CD4-positive, alpha-beta T cell treated with Interleukin-1 beta for 1 hour (primary cell): ENCODE results near the gene ACOT4.
"Not testable (repeated sequence)": the region's sequence is repeated elsewhere in the genome, so short reads cannot be mapped to it uniquely, and the experiment has no call there.

Experiments used
- DNase-seq, 2 donors: peaks; one replicate each; pipeline ENCODE4 v3.0.0-alpha.2; 2020 to 2022

ACOT4 gene

DNA sequence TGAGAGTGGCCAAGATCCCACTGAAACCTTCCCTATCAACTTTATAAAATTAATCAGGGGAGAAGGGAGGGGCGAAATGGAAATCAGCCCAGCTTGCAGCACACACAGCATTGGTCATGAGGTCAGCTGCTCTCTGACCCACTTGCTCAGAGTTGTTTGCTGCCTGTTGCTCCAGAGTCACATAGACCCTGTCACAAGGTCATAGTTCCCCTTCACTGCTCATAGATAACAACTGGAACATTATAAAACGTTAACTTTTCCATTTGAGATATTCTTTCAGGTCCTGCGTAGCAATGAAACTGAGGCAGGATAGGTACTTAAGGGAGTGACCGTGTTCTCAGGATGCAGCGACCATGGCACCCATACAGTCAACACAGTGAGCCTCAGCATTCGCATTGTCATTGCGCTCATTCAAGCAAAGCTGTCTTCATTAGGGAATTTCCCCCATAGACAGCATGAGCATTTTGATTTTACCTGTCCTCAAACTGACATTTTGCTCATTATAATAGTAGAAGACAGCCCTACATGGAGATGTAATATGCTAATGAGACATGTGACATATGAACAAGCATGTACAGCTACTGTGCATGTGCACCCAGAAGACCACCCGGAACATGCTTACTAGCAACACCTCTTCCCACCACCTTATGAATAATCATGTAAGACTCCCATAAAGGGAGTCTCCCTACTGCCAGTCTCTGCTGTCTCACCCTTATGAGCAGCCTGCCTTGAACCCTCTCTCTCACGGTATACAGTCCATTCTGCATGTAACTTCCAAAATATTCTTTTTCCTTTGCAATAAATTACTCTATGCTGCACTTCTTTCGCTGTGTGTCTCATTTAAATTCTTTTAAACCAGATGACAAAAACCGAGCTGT, 9.3 kb upstream of the ACOT4 start:
- not testable (repeated sequence) for DNase-seq

DNA sequence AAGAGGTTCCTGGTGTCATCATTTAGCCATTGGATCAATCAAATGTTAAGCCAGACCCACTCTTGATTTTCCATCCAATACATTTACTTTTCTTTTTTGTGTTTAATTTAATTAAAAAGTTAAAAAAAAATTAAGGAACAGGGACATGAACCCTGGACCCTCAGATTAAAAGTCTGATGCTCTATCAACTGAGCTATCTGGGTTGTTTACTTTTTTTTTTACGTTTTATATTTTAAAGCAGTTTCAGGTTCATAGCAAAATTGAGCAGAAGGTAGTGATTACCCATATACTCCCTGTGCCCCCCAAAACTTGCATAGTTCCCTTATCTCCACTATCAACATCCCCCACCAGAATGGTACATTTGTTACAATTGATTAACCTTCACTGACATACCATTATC, 3.0 kb upstream of the ACOT4 start:
- no peak for DNase-seq

DNA sequence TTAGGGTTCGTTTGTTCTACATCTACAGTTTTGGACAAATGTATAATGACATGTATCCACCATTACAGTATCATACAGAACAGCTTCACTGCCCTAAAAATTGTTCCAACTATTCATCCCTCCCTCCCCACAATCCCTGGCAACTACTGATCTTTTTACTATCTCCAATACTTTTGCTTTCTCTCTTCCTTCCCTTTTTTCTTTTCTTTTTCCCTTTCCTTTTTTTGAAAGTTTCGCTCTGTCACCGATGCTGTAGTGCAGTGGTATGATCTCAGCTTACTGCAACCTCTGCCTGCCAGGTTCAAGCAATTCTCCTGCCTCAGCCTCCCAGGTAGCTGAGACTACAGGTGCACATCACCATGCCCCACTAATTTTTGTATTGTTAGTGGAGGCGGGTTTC, 2.6 kb upstream of the ACOT4 start:
- no peak for DNase-seq

DNA sequence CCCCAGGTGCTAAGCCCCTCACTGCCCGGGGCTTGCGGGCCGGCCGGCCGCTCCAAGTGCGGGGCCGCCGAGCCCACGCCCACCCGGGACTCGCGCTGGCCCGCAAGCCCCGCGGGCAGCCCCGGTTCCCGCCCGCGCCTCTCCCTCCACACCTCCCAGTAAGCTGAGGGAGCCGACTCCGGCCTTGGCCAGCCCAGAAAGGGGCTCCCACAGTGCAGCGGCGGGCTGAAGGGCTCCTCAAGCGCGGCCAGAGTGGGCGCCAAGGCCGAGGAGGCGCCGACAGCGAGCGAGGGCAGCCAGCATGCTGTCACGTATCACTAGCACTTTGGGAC, 1.0 kb upstream of the ACOT4 start:
- not testable (repeated sequence) for DNase-seq

DNA sequence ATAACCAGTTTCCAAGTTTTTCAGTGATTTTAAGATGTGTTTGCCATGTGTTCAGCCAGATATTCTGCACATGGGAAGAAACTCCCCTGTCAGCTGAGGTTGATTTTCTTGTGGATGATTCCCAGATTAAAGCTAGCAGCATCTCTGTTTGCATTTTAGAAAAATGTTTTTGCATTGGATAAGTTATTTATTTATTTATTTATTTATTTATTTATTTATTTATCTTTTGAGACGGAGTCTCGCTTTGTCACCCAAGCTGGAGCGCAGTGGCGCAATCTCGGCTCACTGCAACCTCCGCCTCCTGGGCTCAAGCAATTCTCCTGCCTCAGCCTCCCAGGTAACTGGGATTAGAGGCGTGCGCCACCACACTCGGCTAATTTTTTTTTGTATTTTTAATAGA, 2.8 kb downstream of the ACOT4 start:
- no peak for DNase-seq

DNA sequence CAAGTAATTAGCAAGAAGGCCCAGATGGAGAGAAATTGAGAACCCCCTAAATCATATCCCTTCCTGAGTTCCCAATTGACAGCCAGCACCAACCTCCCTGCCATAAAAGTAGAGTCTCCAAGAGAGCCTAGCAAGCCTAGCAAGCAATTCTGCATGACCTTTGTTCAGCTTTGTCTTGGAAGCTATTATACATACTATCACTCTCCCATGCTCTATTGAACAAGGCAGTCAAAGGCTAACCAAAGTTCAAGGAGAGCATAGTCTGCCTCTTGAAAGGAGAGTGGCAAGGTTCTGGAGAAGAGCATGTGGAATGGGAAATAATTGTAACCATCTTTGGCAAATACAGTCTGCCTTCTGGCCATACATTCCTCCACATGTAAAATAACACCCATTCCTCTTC, 7.8 kb downstream of the ACOT4 start:
- no peak for DNase-seq

DNA sequence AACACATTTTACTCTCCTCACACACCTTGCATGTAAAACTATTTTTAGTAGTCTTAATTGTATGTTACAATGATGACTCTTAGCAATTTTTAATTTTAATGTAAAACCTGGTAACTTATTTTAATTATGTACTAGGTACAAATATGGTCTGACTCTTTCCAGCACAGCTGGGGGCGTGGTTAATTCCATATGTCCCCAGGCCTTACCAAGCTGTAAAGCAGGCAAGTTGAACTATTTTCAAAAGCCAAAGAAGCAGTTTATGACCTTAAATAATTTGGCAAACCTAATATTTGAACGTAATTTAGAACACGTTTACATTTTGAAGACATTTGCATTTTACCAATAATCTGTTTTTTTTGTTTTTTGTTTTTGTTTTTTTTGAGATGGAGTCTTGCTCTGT, 11.3 kb downstream of the ACOT4 start:
- no peak for DNase-seq

DNA sequence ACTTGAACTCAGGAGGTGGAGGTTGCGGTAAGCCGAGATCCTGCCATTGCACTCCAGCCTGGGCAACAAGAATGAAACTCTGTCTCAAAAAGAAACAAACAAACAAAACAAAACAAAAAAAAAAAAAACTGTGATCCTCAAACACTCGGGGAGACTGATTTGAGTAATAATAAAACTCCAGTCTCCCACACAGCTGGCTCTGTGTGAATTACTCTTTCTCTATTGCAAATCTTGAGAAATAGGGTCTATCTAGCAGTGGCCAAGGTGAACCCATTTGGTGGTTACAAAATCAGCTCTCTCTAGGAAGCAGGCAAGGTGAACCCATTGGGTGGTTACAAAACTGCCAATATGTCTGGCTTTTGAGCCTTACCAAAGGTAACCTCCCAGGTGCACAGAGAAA, 14.6 kb downstream of the ACOT4 start:
- DNase-seq, result no peak

DNA sequence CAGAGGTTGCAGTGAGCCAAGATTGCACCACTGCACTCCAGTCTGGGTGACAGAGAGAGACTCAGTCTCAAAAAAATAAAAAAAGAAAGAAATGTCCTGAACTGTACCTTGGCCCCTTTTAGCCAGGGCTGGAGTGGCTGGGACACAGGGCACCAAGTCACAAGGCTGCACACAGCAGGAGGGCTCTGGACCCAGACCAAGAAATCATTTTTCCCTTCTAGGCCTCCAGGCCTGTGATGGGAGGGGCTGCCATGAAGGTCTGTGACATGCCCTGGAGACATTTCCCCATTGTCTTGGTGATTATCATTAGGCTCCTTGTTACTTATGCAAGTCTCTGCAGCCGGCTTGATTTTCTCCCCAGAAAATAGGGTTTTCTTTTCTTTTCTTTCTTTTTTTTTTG, 15.6 kb downstream of the ACOT4 start:
- no peak for DNase-seq

DNA sequence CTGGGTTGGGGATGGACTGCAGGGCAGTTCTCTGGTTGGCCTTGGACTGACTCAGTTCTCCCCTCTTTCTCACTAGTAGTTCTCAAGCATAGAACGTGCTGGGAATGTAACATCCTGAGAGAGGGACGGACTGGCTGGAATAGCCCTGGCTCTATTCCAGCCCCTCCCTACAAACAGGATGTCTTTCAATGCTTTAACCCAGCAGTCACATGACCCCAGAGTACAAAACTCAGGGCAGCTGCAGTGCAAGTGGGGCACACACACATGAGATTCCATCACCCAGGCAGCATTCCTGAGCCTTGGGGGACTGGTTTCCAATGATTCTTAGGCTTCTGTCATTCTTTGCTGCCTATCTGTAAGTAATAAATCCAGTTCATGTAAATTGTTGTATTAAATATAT, 19.0 kb downstream of the ACOT4 start:
- DNase-seq, result no peak

DNA sequence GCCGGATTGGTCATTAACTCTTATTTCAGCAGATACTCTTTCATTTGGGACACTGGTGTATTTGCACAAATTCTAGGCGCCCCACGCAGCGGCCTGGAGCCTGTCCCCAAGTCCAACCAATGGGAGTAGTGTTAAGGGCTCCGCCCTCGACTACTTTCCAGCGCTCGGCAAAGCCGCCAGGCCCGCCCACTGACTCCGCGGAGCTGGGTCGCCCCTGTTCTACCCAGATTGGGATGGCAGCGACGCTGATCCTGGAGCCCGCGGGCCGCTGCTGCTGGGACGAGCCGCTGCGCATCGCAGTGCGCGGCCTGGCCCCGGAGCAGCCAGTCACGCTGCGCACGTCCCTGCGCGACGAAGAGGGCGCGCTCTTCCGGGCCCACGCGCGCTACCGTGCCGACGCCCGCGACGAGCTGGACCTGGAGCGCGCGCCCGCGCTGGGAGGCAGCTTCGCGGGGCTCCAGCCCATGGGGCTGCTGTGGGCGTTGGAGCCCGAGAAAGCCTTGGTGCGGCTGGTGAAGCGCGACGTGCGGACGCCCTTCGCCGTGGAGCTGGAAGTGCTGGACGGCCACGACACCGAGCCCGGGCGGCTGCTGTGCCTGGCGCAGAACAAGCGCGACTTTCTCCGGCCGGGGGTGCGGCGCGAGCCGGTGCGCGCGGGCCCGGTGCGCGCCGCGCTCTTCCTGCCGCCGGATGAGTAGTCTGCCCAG, 20.8 kb downstream of the ACOT4 start, which contains the start of gene ACOT6:
Gene ACOT6 (plus strand): TSS at position 179 of the 707 bp plus-strand sequence. CDS start 55 bp downstream, at position 234.
- peak; percentile 66 to 69 for DNase-seq

DNA sequence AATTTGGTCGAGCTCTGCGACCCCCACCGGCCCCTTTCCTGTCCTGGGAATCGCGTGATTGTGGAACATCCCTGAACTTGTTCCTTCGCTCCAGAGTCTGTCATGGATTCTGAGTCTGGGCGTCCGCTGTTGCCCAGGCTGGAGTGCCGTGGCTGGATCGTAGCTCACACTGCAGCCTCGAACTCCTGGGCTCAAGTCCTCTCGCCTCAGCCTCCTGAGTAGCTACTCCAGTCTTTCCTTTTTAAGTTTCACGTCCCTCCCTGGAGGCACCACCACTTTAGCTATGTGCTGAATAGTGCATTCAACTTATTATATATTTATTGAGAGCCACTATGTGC, 21.3 kb downstream of the ACOT4 start:
- DNase-seq, result no peak

DNA sequence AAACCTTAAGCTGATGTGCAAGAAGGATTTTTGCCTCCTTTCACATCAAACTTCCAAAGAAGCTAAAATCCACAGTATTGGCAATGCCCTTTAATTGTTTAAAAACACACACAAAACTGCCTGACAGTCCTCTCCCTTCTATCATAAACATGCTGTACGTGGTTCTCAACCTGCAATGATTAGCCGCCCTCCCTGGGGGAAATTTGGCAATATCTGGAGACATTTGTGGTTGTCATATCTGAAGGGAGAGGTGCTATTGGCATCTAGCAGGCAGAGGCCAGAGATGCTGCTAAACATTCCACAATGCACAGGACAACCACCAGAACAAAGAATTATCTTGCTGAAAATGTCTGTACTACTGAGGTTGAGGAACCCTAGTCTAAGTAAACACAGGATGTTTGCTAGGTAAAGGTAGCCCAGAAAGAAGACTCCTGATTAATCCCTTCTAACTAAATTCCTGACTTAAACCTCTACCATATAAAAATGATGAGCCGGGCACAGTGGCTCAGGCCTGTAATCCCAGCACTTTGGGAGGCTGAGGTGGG, 21.8 kb downstream of the ACOT4 start:
- DNase-seq, result no peak

DNA sequence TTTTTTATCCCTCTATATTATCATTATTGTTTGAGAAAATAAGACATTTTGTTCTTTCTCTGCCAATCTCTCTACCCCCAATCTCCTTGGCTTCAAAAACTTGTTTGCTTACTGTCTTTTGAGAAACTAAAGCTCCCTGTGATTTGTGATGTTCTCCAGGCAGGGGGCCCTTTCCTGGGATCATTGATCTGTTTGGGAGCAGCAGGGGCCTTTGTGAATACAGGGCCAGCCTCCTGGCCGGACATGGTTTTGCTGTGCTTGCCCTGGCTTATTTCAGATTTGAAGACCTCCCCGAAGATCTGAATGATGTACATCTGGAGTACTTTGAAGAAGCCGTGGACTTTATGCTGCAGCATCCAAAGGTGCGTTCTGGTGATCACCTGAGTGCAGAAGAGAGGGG, 25.2 kb downstream of the ACOT4 start:
- no peak for DNase-seq

DNA sequence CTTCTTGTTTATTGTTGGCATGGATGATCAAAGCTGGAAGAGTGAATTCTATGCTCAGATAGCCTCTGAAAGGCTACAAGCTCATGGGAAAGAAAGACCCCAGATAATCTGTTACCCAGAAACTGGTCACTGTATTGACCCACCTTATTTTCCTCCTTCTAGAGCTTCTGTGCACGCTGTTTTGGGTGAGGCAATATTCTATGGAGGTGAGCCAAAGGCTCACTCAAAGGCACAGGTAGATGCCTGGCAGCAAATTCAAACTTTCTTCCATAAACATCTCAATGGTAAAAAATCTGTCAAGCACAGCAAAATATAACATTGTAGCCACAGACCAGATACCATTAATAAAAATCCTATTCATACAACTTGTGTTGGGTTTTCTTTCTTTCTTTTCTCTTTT, 27.9 kb downstream of the ACOT4 start:
- DNase-seq, result no peak

DNA sequence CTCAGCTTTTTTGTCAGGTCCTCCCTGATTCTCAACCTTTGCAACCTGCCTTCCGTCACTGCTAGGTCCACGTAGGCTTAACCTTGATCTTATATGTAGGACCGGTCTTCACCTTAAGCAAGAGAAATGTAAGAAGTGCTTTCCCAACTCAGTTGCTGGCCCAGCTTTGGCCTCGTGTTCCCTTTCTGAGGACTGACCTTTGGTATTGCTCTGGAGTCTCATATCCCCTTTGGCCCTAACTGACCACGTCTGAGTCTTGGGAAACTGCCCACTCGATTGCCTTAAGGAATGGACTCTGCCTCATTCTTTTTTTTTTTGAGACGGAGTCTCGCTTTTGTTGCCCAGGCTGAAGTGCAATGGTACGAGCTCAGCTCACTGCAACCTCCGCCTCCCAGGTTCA, 28.6 kb downstream of the ACOT4 start:
- no peak for DNase-seq

DNA sequence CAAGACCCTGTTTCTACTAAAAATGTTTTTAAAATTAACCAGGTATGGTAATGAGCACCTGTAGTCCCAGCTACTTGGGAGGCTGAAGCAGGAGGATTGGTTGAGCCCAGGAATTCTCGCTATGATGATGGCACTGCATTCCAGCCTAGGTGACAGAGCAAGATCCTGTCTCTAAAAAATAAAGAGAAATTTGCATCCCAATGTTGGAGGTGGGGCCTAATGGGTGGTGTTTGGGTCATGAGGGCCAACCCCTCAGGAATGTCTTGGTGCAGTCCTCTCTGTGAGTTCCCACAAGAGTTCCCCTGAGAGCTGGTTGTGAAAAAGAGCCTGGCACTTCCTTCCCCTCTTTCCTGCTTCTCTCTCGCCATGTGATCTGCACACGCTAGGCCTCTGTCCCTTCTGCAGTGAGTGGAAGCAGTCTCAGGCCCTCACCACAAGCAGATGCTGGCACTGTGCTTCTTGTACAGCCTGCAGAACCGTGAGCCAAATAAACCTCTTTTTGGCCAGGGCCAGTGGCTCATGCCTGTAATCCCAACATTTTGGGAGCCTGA, 31.9 kb downstream of the ACOT4 start:
- DNase-seq, result no peak

DNA sequence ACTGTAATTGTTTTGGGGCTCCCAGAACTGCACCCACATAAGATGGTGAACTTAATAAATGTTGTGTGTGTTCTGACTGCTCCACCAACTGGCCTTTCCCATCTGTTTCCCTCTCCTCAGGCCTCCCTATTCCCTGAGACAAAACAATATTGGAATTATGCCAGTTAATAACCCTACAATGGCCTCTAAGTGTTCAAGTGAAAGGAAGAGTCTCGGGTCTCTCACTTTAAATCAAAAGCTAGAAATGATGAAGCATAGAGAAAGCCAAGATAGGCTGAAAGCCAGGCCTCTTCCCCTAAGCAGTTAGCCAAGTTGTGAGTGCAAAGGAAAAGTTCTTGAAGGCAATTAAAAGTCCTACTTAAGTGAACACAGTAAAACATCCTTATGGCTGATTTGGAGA, 34.0 kb downstream of the ACOT4 start:
- no peak for DNase-seq

DNA sequence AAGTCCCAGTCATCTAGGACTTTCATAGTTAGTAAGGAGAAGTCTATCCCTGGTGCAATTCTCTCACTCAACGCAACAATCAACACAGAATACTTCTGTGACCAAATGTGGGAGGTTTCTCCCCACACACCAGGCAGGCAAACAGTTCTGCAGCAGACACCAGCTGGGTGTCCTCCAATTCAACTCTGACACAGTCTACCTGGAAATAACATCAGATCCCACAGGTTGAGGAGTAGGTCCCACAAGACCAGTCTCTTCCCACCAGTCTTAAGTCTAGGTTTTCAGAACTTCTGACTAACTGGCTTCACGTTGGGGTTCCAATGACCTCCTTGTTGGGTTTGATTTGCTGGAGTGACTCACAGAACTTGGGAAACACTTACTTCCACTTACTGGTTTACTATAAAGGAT, 35.5 kb downstream of the ACOT4 start:
- no peak for DNase-seq

DNA sequence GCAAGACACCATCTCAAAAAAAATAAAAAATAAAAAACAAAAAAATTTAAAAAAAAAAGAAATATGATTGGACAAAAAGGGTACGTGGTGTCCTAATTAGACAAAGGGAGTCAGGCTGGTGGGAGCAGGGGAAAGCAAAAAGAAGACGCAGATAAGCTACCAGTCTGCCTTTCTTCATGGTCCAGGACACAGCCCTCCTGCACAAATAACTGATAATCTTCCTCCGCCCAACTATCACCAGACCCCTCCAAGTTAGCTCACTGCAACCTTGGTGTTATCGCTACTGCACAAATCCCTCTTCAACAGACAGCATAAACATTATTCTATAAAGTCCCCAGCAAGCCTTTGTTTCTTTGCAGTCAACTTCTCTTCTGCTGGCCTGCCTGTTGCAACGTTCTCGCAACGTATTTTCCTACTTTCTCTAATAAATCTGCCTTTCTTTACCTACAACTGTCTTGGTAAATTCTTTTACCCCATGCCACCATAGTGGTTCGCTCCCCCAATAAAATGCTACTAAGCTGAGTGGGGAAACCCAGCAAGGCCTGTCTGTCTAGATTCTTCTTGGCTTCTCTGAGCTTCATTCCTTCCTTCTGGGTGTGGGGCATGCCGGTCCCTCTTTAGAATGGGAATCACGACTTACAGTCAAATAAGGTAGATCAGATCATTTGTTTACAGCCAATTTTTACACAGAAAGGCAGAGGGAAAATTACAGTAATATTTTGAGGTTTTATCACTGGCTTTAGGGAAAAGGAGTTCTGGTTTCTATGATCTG, 38.5 kb downstream of the ACOT4 start:
- no peak for DNase-seq

DNA sequence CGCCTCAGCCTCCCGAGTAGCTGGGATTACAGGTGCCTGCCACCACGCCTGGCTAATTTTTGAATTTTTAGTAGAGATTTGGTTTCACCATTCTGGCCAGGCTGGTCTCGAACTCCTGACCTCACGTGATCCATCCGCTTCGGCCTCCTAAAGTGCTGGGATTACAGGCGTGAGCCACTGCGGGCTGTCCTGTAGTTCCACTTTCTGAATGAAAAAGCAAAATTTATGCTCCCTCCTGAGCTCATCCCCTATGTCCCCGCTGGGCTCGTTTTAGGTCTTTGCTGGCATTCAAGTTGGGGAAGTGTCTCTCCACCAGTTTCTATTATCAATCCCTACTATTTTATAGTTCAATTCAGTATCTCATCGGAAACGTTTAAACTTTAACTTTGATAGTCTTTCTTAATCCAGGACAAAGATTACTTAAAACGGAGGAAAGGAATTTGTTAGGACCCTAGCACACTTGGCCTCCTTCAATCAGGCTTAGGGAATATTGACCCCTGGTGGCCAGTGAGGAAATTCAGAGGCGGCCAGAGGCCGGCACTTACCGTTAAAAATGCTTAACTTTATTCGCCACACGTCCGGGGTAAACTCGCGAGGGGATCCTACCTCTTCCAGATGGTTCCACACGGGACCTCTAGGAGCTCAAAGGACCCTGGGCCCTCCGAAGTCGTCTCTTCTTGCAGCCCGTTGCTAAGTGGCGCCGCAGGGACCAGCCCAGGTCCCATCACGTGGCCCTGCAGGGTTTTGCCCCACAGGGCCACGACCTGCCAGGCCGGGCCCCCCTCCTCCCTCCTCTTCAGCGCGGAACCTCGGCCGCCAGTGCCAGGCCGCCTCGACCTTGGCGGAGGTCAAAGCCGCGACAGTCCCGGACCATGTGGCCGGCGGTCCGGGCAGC, 41.7 kb downstream of the ACOT4 start:
- peak; percentile 59 to 73 for DNase-seq
